COLO829 (cell line): ENCODE data around the gene IFI16.

Experiments
- DNase-seq: peaks from one replicate; pipeline ENCODE4 v3.0.0; 2012; ENCODE audit warnings: low spot score

IFI16 gene

DNA sequence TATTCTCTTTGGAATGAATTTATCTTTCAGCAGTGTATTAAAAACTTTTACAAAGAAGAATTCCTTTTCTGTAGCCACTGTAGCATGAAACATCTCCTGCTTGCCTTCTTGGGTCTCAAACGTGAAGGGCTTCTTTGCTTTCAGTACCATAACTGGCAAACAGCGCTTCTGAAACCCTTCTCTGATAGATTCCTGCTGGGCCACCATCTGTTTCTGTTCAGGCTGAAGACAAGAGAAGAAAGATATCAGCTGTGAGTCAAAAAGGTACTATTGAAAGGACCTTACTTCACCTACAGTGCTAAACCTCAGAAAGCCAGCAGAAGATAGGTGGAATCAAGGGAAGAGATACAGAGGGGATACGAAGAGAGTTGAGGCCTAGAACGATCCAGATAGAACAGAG lies 56.4 kb downstream of the IFI16 start:
- no peak for DNase-seq

- DNase-seq: no peak
Observed at GRCh38 chr1:159067699-159068621, 58.3 kb downstream of the IFI16 start.

GRCh38 chr1:159068886-159069285 lies 59.2 kb downstream of the IFI16 start:
- DNase-seq: no peak

DNA sequence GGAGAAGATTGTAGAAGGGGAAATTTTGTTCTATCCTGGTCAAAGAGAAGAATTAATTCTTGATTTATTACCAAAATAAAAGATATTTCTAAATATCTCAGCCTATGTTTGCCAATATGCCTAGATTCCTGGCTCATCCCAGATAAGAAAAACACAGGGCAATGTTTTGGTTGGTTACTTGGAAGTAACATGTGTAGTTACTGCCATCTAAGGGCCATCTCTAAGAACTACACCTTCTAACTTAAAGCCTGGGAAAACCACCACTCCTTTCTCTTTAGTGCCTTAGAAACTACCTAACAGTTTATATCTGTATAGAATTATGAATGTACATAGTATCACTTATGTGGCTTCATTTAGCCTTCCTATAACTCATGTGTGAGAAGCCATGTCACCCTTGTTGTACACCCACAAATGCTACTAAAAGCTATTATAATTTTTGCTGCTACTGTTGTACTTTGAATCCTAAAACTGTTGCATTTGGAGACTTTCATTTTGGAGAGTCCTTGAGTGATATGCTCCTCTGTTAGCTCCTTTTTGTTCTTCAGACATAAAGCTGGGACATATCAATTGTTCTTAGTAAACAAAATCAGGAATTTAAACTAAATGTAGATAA lies 62.4 kb downstream of the IFI16 start:
- peak; percentile 83 for DNase-seq

DNA sequence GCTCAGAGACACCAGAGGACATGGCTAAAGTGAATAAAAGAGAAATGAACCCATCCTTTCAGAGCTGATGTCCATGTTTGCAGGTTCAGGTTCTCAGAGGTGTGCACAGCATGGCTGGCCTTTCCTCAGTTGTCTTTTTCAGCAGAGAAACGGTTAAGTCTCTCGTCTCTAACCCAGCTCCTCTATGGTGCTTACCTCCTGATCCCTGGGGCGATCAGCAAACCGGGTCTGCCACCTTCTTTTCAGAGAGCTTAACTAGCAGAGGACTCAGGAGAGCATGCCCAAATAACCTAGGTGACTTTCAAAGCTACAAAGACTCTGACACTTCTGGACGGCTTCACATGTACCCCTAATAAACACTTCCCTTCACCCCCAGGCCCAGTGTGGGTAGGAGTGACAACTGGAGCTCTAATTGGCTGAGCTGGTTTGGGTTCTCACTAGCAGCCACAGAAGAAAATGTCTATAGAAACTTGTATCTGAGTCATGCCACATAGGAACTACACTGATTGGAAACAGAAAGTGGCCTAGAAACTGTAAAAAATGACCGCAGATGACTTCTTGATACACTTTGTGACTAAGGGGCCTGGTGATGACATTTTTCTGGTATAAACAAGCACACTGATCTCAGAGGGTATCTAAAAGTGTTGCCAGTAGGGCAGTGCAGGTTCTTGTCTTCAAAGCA lies 66.9 kb downstream of the IFI16 start, which contains the start of gene AIM2:
TSS of gene AIM2 (minus strand) at position 329 of the 682 bp plus-strand sequence. CDS start 3,267 bp downstream, outside the sequence.
- DNase-seq: no peak

DNA sequence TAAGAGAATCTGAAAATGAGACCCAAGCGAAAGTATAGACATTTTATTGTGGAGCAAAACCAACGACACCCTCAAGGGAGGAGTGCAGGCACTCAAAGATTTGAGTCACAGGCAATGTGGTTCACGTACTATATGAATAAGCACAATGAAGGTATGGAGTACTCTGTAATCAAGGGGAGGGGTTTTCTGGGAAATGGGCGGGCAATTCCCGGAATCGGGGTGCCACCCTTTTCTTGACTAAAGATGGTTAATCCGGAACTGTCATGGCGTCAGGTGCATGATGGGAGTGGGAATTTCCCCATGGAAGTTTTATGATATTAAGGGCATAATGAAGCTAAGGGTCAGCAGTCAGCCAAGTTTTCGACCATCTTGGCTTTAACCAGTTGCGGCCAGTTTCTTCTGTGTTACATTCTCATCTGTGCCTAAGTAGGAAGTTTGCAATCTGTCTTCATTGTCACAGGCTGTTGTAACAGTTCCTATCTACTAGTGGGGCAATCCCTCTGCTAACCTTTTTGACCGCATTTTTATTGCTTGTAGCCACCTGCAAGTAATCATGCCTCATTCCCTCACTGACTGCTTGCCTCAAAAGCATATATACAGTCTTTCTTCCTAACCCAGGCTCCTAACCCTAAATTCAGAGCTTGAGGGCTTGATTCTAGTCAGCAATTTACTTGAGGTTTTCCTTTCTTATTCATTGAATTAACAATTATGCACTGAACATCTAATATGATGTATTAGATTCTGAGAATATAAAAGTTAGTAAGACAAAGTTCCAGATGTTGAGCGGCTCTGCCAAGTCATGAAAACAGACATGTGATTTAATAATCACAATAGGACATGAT lies 67.6 kb downstream of the IFI16 start:
- peak; percentile 79 for DNase-seq

DNA sequence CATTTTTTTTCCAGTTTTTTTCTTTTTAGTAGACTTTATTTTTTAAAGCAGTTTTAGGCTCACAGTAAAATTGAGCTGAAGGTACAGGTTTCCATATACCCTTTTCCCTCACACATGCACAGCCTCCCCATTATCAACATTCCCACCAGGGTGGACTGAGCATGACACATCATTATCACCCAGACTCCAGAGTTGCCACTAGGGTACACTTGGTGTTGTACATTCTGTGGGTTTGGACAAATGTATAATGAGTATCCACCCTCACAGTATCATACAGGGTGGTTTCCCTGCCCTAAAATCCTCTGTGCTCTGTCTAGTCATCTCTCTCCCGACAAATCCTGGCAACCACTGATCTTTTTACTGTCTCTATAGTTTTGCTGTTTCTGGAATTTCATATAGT lies 69.8 kb downstream of the IFI16 start:
- no peak for DNase-seq

- no peak for DNase-seq
Observed at GRCh38 chr1:159081626-159082025, 71.9 kb downstream of the IFI16 start.

- DNase-seq: no peak
Observed at GRCh38 chr1:159083013-159083412, 73.3 kb downstream of the IFI16 start.

- DNase-seq: no peak
Observed at GRCh38 chr1:159084152-159084551, 74.4 kb downstream of the IFI16 start.

DNA sequence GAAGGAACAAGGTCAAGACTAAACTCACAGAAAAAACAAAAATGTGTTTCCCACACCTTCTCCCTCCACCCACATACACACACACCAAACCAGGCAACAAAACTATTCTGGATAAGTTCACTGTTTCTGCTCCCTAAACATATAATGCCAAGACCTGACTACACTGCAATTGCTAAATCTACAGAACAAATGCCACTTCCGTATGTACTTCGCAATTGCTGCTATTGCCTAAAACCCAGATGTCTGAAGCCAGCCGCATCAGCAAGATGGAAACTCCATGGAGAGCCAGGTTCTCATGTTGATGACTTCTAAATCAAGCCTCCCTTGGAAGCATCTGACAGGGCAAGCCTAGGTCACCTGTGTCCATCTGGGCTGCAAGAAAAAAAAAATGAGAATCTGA lies 75.2 kb downstream of the IFI16 start:
- DNase-seq: no peak

DNA sequence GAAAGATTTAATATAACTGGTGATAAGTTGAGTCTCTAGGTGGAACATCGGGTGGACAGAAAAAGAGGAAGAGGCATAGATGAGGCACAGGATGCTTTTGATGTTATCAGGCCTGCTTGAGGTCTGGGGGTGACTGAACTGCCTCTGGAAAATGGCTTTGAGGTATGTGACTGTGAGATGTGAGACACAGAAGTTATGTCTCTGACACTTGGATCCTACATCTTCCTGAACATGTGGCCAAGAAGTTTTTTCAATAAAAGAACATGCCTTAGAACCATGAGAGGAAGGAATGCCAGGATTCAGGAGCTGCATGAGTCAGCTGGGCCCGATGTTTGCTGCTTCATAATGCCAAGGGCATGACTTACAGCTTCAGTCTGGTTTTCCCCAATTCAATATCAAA lies 78.3 kb downstream of the IFI16 start:
- DNase-seq: peak; percentile 27

DNA sequence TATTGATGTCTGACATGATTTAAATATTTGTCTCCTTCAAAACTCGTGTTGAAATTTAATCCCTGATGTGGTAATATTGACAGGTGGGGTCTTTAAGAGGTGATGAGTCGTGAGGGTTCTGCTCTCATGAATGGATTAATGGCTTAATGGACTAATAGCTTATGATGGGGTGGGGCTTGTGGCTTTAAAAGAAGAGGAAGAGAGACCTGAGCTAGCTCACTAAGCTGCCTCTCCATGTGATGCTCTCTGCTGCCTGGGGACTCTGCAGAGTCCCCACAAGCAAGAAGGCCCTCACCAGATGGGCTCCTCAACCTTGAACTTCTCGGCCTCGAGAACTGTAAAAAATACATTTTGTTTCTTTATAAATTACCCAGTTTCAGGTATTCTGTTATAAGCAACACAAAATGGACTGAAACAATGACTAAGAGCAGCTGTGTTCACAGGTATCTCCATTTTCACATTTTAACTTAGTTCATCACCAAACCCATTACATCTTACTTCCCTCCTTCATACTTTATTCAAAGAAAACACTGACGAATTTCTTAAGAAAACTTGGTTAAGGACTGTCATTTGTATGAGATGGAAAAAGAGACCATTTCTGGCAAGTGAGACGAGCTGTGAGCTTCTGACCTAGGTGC lies 79.0 kb downstream of the IFI16 start:
- DNase-seq: no peak

DNA sequence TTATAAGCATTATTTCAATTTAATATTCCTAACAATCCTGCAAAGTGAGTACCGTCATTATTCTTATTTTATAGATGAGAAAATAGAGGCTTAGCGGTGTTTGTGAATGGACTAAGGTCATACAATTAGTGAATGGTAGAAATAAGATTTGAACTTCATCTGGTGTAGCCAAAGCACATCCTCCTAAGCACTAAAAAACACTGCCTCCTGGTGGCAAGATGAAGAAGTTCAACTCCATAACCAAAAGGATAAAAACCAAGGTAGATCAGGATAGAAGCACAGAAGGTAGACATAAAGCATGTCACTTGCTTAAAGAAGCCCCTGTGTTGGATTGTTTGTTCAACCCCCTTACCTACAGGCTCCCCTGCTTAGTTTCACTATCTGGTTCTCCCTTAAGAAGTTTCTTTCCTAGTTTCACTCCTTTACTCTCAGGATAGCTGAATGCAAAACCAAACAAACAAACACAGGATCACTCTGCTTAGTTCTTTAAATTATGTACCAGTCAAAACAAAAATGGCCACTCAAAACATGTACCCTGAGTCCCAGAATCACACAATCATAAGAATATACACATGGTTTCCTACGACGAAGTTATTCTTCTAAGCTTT lies 79.6 kb downstream of the IFI16 start:
- no peak for DNase-seq

DNA sequence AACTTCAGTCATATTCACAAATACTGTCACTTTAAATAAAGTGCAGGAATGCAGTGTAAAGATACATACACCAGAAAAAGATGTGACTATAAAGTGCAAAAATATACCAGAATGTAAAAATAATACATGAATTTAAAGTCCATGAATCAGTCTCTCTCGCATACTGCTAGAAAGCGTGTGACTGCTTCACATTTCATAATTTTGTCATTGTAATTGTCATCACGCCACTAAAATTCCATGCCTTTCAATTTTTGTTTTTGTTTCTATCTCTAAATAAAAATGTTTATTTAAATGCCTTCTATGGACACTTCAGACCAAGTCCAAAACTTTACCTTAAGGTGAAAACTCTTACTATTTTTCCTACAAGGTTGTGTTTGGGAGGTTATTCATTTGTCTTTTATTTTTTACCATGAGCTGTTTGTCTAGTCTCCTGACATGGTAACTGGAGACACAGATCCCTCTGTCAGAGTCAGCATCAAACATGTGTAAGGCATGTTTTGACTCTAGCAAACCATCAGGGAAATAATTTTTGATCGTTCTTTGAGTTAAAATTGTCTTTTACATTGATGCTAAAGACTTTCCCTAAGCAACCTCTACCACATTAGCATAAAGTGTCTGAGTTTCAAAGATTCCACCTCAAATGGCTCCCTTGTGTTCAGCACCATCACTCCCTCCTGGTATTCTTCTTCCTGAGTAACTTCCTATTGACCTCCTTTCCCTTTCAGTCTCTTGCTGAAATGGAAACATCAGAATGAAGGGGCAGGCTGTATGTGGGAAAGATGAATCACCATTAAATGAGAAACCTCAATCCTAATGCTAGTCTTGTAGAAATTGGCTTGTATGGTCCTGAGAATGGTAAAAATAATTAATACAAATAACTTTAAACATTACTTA lies 80.8 kb downstream of the IFI16 start:
- peak; percentile 61 for DNase-seq

GRCh38 chr1:159091180-159091560 lies 81.5 kb downstream of the IFI16 start:
- DNase-seq: no peak

- DNase-seq: no peak
Observed at GRCh38 chr1:159091607-159092031, 81.9 kb downstream of the IFI16 start.

DNA sequence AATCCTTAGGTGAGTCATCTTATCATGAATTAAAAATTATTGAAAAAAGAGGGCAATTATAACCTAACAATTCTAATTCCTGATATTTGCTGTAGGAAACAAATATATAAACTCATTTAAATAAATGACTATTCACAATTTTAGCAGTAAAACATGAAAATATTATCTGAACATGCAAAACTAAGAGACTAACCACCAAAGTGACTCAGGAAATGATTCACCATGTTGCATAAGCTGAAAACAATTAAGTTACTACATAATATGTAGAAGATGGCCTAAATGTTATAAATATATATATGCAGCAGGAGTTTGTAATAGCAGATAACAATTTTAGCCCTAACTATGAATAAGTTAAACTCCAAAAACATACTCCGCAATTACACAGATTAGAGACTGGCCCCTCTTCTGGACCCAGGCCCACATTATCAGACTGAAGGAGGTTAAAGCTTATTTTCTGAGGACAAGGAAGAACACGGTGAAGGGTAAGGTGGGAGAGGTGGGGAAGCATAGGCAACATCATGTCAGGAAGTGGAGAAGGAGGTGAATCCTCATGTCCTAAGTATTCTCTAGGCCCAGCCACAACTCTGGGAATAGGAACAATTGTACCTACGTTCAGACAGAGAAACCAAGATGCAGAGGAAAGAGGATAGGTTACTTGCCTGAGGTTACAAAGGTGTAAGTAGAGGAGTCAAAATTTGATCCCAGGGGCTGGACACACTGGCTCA lies 82.5 kb downstream of the IFI16 start:
- peak; percentile 45 for DNase-seq

- peak; percentile 85 for DNase-seq
Observed at GRCh38 chr1:159098596-159098995, 88.9 kb downstream of the IFI16 start.
